Adrenal gland (tissue), 5 donors: ENCODE data around the gene ANKRD11.
"Not testable (repeated sequence)": the region's sequence is repeated elsewhere in the genome, so short reads cannot be mapped to it uniquely, and the experiment has no call there.

Experiments used
- CTCF ChIP-seq, 6 experiments: fragments of 450-650 bp in 4 of 6; fragments of 200-600 bp in 2 of 6; sonication (generic) in 1 of 6; IDR thresholded peaks; 1 replicate in 5 of 6; 2 replicates in 1 of 6; pipeline versions ENCODE4 v1.5.1 to v1.8.0; 2016 to 2021; ENCODE audit warnings: antibody characterized with exemption in 6 of 6, mild to moderate bottlenecking in 2 of 6, moderate library complexity in 1 of 6
- POLR2A ChIP-seq, 2 donors: fragments of 450-650 bp; IDR thresholded peaks; one replicate each; pipeline ENCODE4 v1.6.1; 2017; ENCODE audit warnings: antibody characterized with exemption in 2 of 2, mild to moderate bottlenecking in 2 of 2, moderate library complexity in 1 of 2
- donor health status: DM: no; HTN: no; CAD: no.

GRCh38 chr16:89333401-89334001, 156.9 kb downstream of the ANKRD11 start:
- TF ChIP-seq CTCF (IDR thresholded peaks at IDR 0.05), result peak; percentile 47 to 88 (median 84)
- not testable (repeated sequence) for TF ChIP-seq POLR2A (IDR thresholded peaks at IDR 0.05)
